Esophagus muscularis mucosa (tissue), 3 donors: Measurements from ENCODE around the gene CSRP1.

Source experiments
- POLR2A ChIP-seq: fragments of 450-650 bp; IDR thresholded peaks from one replicate; pipeline ENCODE4 v1.6.1; 2017; ENCODE audit warnings: antibody characterized with exemption, moderate library complexity, mild to moderate bottlenecking, low read depth
- POLR2AphosphoS5 ChIP-seq, 2 donors: sonication (generic); formaldehyde crosslinking; IDR thresholded peaks; one replicate each; pipeline ENCODE4 v1.6.1; 2017; ENCODE audit warnings: antibody characterized with exemption in 2 of 2
- TF ChIP-seq, protein P1 (sequence below), 3 experiments: fragments of 200-600 bp in 2 of 3; fragments of 450-650 bp in 1 of 3; sonication (generic) in 2 of 3; IDR thresholded peaks; one replicate each; pipeline ENCODE4 v1.5.1; 2017 to 2019; ENCODE audit warnings: antibody characterized with exemption in 3 of 3, mild to moderate bottlenecking in 2 of 3, moderate library complexity in 1 of 3

DNA sequence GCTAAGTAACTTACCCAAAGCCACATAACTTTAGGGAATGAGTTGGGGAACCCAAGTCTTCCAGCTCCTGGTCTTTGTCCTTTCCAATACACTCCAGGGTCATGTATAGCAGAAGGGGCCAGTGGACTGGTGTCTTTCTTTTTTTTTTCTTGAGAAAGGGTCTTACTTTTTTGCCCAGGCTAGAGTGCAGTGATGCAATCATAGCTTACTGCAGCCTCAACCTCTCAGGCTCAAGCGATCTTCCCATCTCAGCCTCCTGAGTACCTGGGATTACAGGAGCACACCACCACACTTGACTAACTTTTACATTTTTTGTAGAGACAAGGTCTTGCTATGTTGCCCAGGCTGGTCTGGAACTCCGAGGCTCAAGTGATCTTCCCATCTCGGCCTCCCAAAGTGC lies 44.2 kb upstream of the CSRP1 start:
- TF ChIP-seq POLR2AphosphoS5 (IDR thresholded peaks at IDR 0.05) (no peak), POLR2A (no peak)
- TF ChIP-seq, protein P1, sequence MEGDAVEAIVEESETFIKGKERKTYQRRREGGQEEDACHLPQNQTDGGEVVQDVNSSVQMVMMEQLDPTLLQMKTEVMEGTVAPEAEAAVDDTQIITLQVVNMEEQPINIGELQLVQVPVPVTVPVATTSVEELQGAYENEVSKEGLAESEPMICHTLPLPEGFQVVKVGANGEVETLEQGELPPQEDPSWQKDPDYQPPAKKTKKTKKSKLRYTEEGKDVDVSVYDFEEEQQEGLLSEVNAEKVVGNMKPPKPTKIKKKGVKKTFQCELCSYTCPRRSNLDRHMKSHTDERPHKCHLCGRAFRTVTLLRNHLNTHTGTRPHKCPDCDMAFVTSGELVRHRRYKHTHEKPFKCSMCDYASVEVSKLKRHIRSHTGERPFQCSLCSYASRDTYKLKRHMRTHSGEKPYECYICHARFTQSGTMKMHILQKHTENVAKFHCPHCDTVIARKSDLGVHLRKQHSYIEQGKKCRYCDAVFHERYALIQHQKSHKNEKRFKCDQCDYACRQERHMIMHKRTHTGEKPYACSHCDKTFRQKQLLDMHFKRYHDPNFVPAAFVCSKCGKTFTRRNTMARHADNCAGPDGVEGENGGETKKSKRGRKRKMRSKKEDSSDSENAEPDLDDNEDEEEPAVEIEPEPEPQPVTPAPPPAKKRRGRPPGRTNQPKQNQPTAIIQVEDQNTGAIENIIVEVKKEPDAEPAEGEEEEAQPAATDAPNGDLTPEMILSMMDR (IDR thresholded peaks at IDR 0.05), result no peak
